K562 (cell line): Measurements from ENCODE around the gene AMIGO1. TPM values are rescaled to one million over a fixed set of nuclear protein-coding genes. Genes with fewer than 3 reads are reported as not detected.

Source experiments
- BHLHE40 ChIP-seq: IDR thresholded peaks from 2 replicates; pipeline ENCODE4 v1.6.1; 2011; ENCODE audit warnings: low read length, improper control_type of control experiment
- CBFB ChIP-seq: sonication (generic); formaldehyde crosslinking; IDR thresholded peaks from 2 replicates; pipeline ENCODE4 v1.4.0; 2020; ENCODE audit warnings: mild to moderate bottlenecking, missing genetic modification reagents
- CBX1 ChIP-seq: sonication (generic); IDR thresholded peaks from 2 replicates; pipeline ENCODE4 v1.6.1; 2016; ENCODE audit warnings: antibody characterized with exemption, low read depth, mild to moderate bottlenecking
- CHD4 ChIP-seq: fragments of 200-600 bp; sonication (generic); IDR thresholded peaks from 3 replicates; pipeline ENCODE4 v1.6.1; 2012; ENCODE audit warnings: low read depth, mild to moderate bottlenecking, mixed read lengths, low read length, inconsistent platforms; ENCODE audit not compliant: insufficient read depth, insufficient replicate concordance, poor library complexity, severe bottlenecking
- FIP1L1 ChIP-seq: fragments of 200-400 bp; formaldehyde crosslinking; IDR thresholded peaks from 2 replicates; pipeline ENCODE4 v1.6.1; 2018; ENCODE audit warnings: mild to moderate bottlenecking, low read depth, low read length; ENCODE audit not compliant: poor library complexity, severe bottlenecking
- GATA2 ChIP-seq: sonication (generic); formaldehyde crosslinking; IDR thresholded peaks from 2 replicates; pipeline ENCODE4 v1.4.0; 2020; ENCODE audit warnings: mild to moderate bottlenecking, missing genetic modification reagents
- GTF2F1 ChIP-seq: IDR thresholded peaks from 2 replicates; pipeline ENCODE4 v1.6.1; 2011; ENCODE audit warnings: low read depth, low read length, improper control_type of control experiment
- KHSRP ChIP-seq: fragments of 450-650 bp; IDR thresholded peaks from 2 replicates; pipeline ENCODE4 v1.6.1; 2017
- MBD1 ChIP-seq: fragments of 250-450 bp; sonication (Bioruptor Pico); IDR thresholded peaks from 2 replicates; pipeline ENCODE4 v1.8.0; 2022; ENCODE audit warnings: inconsistent platforms
- MIER1 ChIP-seq: fragments of 450-650 bp; IDR thresholded peaks from 2 replicates; pipeline ENCODE4 v1.6.1; 2016; ENCODE audit warnings: antibody characterized with exemption, mild to moderate bottlenecking, low read depth
- NR3C1 ChIP-seq: sonication (generic); formaldehyde crosslinking; IDR thresholded peaks from 2 replicates; pipeline ENCODE4 v1.8.1; 2022; ENCODE audit warnings: missing genetic modification reagents
- SIN3A ChIP-seq, 2 experiments: fragments of 150-350 bp in 1 of 2; IDR thresholded peaks; 2 replicates each; pipeline ENCODE4 v1.6.1; 2011 to 2016; ENCODE audit warnings: borderline replicate concordance in 2 of 2, low read depth in 2 of 2, low read length in 2 of 2, mild to moderate bottlenecking in 2 of 2, moderate library complexity in 2 of 2; ENCODE audit not compliant: control insufficient read depth in 1 of 2
- SRF ChIP-seq, 2 experiments: fragments of 250-450, 450-650 bp in 1 of 2; sonication (Bioruptor Pico) in 1 of 2; sonication (generic) in 1 of 2; formaldehyde crosslinking; IDR thresholded peaks; 2 replicates each; pipeline versions ENCODE4 v1.5.0 to v1.5.1; 2020 to 2022; ENCODE audit warnings: mild to moderate bottlenecking in 1 of 2, missing genetic modification reagents in 1 of 2
- TAF9B ChIP-seq: fragments of 450-650 bp; IDR thresholded peaks from 2 replicates; pipeline ENCODE4 v1.6.1; 2018; ENCODE audit warnings: mild to moderate bottlenecking; ENCODE audit not compliant: partially characterized antibody
- XRCC4 ChIP-seq: IDR thresholded peaks from one replicate; pipeline ENCODE4 v1.6.1; 2011; ENCODE audit not compliant: insufficient read depth, insufficient read length; ENCODE audit errors: extremely low read depth
- ZNF121 ChIP-seq: sonication (generic); formaldehyde crosslinking; conservative IDR thresholded peaks from 2 replicates; pipeline ENCODE4 v1.8.0; 2022; ENCODE audit warnings: missing genetic modification reagents
- ZNF175 ChIP-seq: fragments of 200-800 bp; sonication (Bioruptor generic); IDR thresholded peaks from 2 replicates; pipeline ENCODE4 v1.6.1; 2016; ENCODE audit warnings: low read depth, mild to moderate bottlenecking, missing genetic modification characterization, missing compliant biosample characterization
- ZNF197 ChIP-seq: fragments of 200-800 bp; sonication (Bioruptor generic); IDR thresholded peaks from 2 replicates; pipeline ENCODE4 v1.6.1; 2016; ENCODE audit warnings: low read depth, missing genetic modification characterization, missing compliant biosample characterization
- ZNF217 ChIP-seq: sonication (generic); formaldehyde crosslinking; IDR thresholded peaks from 2 replicates; pipeline ENCODE4 v1.8.0; 2022; ENCODE audit warnings: mild to moderate bottlenecking, missing genetic modification reagents
- ZNF408 ChIP-seq: fragments of 250-450 bp; sonication (Bioruptor Pico); IDR thresholded peaks from 2 replicates; pipeline ENCODE4 v1.4.0; 2020; ENCODE audit warnings: low read depth, mild to moderate bottlenecking, moderate library complexity
- polyA plus RNA-seq, 8 experiments: library from polyadenylated mRNA; depleted of rRNA in 4 of 8; stranded (reverse) in 5 of 8; unstranded in 3 of 8; fragments of >200 nt; fragmentation: Nextera tagmentation in 2 of 8; fragmentation: Illumina TruSeq in 1 of 8; extraction: Ambion mirVana in 2 of 8; extraction: Trizol in 1 of 8; gene quantifications; 2 replicates each; pipeline versions ENCODE4 v1.2.1 to v1.2.3, GENCODE V29; 2011 to 2014; ENCODE audit warnings: inconsistent platforms in 1 of 8, missing spikeins in 1 of 8
- total RNA-seq, 7 experiments: library from RNA; depleted of rRNA in 6 of 7; stranded (reverse); fragments of >200 nt in 6 of 7; fragmentation: Illumina TruSeq in 2 of 7; extraction: Trizol in 2 of 7; gene quantifications; 2 replicates each; pipeline versions ENCODE4 v1.2.1 to v1.2.3, GENCODE V29; 2011 to 2021; ENCODE audit warnings: low replicate concordance in 1 of 7
- TF ChIP-seq, protein P1 (sequence below): fragments of 450-650 bp; conservative IDR thresholded peaks from 2 replicates; pipeline ENCODE4 v1.6.1; 2016; ENCODE audit warnings: missing genetic modification characterization, low read depth, mild to moderate bottlenecking, control low read depth, missing compliant biosample characterization
- TF ChIP-seq, protein P2 (sequence below): fragments of 250-450 bp; sonication (Bioruptor Pico); IDR thresholded peaks from 2 replicates; pipeline ENCODE4 v1.4.0; 2020; ENCODE audit warnings: borderline replicate concordance

The AMIGO1 gene
- total and polyA plus RNA-seq, 9 of the 15 experiments (the other 6 are each of a cell fraction or from before 2014, with no cell fraction given): 0.24 to 1.0 (median 0.54) TPM

GRCh38 chr1:109548321-109549267 is 39.1 kb upstream of the AMIGO1 start, which contains the start of gene GNAI3 (continued):
- 0 out of 2 replicates have a peak, but pooled peaks have one; percentile 20 for TF ChIP-seq GTF2F1
- no peak for TF ChIP-seq KHSRP
- TF ChIP-seq, protein P1, sequence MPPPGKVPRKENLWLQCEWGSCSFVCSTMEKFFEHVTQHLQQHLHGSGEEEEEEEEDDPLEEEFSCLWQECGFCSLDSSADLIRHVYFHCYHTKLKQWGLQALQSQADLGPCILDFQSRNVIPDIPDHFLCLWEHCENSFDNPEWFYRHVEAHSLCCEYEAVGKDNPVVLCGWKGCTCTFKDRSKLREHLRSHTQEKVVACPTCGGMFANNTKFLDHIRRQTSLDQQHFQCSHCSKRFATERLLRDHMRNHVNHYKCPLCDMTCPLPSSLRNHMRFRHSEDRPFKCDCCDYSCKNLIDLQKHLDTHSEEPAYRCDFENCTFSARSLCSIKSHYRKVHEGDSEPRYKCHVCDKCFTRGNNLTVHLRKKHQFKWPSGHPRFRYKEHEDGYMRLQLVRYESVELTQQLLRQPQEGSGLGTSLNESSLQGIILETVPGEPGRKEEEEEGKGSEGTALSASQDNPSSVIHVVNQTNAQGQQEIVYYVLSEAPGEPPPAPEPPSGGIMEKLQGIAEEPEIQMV: no peak
- TF ChIP-seq ZNF408 (CRISPR knock-in tag): no peak
- no peak for TF ChIP-seq ZNF217 (CRISPR knock-in tag)
- TF ChIP-seq ZNF121 (CRISPR knock-in tag): no peak
- TF ChIP-seq BHLHE40: peak; percentile 60; the same call in 1 of the 2 replicates
- no peak for TF ChIP-seq GATA2 (CRISPR knock-in tag)
- TF ChIP-seq, protein P2, sequence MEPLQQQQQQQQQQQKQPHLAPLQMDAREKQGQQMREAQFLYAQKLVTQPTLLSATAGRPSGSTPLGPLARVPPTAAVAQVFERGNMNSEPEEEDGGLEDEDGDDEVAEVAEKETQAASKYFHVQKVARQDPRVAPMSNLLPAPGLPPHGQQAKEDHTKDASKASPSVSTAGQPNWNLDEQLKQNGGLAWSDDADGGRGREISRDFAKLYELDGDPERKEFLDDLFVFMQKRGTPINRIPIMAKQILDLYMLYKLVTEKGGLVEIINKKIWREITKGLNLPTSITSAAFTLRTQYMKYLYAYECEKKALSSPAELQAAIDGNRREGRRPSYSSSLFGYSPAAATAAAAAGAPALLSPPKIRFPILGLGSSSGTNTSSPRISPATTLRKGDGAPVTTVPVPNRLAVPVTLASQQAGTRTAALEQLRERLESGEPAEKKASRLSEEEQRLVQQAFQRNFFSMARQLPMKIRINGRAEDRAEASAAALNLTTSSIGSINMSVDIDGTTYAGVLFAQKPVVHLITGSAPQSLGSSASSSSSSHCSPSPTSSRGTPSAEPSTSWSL (CRISPR knock-in tag): no peak
- TF ChIP-seq TAF9B: peak; percentile 92
- TF ChIP-seq ZNF175: no peak
- peak; percentile 59; the same call in 1 of the 2 replicates for TF ChIP-seq NR3C1 (CRISPR knock-in tag)
- TF ChIP-seq XRCC4: no peak
- TF ChIP-seq SIN3A (IDR thresholded peaks at IDR 0.05; ENCODE audit: borderline replicate concordance in 2 of 2, control insufficient read depth in 1 of 2, low read depth in 2 of 2, low read length in 2 of 2): peak; percentile 37 to 93; a peak in 3 of 4 replicates
- peak; percentile 61; the same call in 1 of the 2 replicates for TF ChIP-seq CBFB (CRISPR knock-in tag)
- no peak for TF ChIP-seq MBD1 (CRISPR knock-in tag)
- peak in 1 of 2 experiments; percentile 45; a peak in 1 of 4 replicates for TF ChIP-seq SRF (CRISPR knock-in tag; IDR thresholded peaks at IDR 0.05)
- TF ChIP-seq FIP1L1: peak; percentile 58
- TF ChIP-seq ZNF197 (CRISPR knock-in tag): peak; percentile 71; the same call in 1 of the 2 replicates
- TF ChIP-seq MIER1: no peak
- no peak for TF ChIP-seq CHD4
- peak; percentile 85 for TF ChIP-seq CBX1
